Non-pigmented ciliary epithelial cell (primary cell): ENCODE measurements around the gene GRAMD4.

Source experiments
- DNase-seq: peaks from one replicate; pipeline ENCODE4 v3.0.0-alpha.2; 2010; ENCODE audit warnings: low read depth

The GRAMD4 gene

DNA sequence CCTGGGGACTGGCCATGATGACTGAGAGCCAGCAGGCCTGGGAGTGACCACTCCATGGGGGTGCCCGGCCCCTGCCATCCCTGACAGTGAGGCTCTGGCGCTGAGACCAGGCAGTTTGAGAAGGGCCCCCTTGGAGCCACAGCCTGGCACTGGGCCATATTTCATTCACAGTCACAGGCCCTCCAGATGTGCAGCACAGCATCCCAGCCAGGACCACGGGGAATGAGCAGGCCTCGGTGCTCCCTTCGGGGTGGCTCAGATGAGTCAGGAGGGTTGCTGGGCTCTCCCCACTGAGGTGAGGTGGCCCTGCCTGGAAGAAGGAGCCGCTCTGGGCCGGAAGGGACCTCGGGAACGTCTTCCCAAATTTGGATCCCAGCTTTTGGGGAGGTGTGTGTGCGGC lies 53.0 kb downstream of the GRAMD4 start:
- no peak for DNase-seq

DNA sequence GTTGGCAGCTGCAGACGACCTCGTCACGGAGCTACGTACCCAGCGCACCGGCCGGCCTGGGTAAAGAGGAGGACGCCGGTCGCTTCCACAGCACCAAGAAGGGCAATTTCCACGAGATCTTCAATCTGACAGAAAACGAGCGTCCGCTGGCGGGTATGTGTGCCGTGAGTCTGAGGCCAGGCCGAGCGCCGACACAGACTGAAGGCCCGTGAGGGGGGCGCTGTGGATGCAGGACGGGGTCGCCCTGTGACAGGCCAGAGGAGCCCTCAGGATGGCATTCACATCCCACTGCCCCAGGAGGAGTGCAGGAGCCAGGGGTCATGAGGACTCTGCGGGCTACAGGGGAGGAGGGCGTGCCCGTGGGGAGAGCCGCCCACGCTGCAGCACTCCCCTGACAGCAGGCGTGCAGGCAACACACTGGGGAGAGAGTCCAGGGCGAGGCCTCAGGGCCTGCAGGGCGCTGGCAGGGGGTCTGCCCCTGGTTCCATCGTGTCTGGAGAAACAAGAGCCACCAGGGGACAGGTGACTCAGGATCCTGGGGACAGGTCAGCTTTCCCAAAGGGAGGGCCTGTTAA lies 53.6 kb downstream of the GRAMD4 start:
- no peak for DNase-seq

DNA sequence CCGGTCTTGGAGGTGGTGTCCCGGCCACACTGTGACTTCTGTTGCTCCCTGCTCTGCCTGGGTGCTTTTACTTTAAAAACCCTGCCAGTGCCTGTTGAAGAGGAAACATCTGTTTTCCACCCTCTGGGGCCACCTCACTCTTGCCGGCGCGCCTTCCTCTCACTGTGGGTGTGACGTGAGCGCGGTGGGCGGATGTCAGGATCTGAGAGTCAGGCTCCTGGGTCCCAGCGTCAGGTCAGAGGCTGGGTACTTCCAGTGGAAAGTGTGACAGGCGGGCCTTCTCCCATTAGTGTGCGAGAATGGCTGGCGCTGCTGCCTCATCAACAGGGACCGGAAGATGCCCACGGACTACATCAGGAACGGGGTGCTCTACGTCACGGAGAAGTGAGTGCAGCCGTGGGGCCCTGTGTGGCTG lies 54.2 kb downstream of the GRAMD4 start:
- no peak for DNase-seq

DNA sequence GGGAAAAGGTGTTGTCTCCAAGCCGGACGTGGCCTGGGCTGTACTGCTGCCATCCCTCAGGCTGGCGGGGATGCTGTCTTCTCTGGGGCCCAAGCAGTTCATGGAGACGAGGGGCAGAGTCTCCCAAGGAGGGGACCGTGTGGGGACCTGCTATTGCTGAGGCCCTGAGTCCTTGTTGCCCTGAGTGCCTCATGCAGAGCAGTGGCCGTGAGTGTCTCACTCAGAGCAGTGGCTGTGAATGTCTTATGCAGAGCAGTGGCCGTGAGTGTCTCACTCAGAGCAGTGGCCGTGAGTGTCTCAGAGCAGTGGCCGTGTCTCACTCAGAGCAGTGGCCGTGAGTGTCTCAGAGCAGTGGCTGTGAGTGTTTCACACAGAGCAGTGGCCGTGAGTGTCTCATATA lies 54.7 kb downstream of the GRAMD4 start:
- DNase-seq, result no peak

DNA sequence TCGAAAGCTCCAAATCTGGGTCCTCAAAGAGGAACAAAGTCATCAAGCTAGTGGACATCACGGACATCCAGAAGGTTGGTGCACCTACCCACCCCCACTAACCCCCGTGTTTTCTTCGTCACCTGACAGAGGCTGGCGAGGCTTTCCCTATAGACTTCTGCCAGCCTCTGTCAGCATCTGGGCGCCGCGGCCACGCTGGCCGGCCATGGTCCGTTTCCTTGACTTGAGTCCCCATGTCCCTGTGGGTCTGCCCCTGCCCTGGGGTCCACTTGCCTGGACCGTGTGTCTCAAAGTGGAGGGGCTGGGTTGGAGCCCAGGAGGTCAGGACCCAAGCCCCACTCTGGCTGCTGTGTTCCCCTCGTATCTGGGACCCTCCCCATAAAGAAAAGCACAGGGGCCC lies 55.3 kb downstream of the GRAMD4 start:
- DNase-seq, result no peak

DNA sequence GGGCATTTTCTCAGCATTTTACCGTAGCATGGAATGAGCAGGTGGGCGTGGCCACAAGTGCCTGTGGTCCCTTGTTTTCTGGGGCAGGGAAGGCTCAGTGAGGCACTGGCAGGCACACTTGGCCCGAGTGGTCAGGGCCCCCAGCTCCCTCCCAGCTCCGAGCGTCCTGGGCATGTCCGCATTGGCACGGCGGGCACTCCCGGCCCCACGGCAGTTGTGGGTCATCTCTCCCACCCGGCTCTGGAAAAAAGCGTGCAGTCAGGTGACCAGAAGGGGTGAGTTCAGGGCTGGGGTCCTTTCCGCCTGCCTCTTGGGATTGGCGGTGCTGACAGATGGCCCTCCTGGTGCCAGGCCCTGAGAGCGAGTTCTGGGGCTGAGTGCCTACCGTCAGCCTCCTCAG lies 55.8 kb downstream of the GRAMD4 start:
- no peak for DNase-seq

DNA sequence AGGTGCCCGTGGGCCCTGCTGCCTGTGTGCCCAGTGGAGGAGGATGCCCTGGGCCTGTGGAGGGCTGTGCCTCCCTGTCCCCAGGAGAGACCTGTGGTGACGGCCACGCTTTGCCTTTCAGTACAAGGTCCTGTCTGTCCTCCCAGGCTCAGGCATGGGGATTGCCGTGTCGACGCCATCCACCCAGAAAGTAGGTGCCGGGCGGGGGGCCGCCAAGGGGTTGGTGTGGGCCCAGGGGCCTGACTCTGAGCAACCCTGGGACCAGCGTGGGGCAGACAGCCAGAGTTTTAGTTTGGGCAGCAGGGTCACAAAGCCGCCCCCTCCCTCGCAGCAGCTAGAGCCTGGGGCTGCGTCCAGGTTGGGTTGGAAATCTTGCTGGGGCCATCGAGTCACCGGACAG lies 56.3 kb downstream of the GRAMD4 start:
- DNase-seq, result no peak

DNA sequence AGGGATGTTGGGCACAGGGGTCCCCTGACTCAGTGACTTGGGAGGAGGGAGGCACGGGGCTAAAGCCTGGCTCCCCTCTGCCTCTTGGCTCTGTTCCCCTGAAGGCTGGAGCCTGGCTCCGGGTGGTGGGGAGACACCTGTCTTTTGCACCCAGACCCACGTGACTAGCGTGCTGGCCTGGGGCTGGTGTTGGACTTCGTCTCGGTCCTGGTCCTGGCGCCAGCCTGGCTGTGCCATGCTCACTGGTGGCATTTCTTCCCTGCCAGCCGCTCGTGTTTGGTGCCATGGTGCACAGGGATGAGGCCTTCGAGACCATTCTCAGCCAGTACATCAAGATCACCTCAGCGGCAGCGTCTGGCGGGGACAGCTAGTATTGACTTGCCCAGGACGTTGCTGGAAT lies 56.7 kb downstream of the GRAMD4 start:
- no peak for DNase-seq

DNA sequence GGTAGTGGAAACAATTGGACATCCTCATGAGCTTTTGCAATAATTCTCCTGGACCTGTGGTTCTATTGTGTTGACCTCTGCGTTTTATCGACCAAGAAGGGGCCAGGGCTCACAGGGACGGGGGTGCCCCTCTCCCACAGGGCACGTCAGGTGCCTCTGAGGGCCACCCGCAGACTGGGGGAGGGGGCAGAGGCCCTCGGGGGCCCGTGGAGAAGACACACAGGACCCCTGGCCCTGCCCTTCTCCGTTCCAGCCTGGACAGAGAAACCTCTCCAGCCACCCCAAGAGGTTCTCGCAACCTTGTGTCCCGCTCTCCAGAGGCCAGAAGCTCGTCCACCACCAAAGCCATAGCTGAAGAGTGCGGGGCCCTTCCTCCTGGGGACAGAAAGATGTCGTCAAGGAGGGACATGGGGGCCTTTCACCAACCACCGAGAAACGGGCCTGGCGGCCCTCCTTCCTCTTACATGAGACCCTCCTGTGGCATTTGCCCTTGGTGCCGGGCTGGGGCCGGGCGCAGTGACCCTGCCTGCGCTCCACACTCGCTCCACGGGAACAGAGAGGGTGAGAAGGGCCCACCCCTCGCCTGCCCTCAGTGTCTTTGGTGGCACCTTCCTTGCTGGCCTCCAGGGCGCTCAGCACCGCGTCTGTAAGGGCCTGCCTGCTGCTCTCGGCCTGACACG lies 57.3 kb downstream of the GRAMD4 start:
- no peak for DNase-seq

DNA sequence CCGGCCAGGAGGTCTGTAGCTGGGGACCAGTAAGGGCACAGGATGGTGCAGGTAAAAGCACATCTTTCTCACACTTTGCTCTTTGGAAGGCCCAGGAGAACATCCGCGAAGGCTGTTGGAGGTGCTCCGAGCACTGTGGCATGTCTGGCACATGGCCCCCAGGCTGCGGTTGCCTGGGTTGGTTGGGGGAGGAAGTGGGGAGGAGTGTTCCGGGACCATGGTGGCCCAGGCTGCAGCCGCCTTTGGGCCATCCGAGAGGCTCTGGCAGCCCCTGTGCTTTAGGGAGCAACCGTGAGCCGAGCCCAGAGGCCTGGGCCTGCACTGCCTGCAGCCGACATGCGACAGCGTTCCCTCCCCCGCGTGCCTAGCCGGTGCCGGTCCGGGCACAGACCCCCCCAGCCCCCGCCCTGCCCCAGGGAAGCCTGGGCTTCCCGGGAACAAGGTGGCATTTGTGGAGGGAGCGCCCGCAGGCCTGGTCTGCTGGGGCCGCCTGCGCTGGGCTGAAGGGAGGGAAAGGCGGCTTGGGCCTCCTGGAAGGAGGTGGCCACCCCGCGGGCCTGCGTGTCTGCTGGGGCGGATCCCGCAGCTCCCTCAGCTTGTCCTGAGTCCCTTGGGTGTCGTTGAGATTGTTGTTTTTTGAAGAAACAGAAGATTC lies 57.9 kb downstream of the GRAMD4 start:
- DNase-seq, result no peak

DNA sequence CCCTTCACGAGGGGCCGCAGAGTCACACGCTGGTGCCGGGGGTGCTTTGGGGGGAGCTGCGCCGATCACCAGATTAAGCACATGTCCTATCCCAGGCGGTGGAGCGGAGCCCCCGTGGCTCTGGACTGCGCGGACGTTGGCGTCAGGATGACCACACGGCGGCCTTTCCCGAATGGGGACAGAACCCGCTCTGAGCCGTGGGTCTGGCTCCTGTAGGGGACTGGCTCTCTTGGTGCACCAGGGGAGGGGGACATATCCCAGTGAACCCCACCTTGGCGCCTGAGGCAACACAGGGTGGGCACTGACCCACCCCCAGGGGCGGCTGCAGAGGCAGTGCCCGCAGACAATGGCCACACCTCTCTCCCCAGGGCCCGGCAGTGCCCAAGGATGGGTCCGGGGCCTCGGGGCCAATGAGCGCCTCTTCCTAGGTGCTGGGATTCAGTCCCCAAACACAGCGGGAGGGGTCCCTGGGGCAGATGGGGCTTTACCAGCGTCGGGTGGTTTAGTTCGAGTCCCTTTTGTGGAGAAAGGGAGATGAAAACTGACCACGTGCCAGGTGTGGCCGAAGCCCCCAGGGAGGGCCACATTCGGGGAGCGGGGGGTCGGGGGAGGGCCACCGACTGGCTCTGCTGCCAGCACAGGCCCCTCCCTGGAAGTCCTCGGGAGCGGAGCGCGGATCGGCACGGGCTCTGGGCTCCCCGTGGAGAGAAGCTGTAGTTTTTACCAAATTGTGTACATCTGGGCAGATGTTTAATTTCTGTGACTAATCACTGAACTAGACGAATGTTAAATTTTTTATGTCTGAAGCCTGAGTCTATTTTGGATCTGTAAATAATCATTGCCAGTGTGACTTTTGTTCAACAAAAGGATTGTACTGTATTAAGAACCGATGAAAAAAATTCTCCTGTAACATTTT lies 58.9 kb downstream of the GRAMD4 start:
- no peak for DNase-seq

DNA sequence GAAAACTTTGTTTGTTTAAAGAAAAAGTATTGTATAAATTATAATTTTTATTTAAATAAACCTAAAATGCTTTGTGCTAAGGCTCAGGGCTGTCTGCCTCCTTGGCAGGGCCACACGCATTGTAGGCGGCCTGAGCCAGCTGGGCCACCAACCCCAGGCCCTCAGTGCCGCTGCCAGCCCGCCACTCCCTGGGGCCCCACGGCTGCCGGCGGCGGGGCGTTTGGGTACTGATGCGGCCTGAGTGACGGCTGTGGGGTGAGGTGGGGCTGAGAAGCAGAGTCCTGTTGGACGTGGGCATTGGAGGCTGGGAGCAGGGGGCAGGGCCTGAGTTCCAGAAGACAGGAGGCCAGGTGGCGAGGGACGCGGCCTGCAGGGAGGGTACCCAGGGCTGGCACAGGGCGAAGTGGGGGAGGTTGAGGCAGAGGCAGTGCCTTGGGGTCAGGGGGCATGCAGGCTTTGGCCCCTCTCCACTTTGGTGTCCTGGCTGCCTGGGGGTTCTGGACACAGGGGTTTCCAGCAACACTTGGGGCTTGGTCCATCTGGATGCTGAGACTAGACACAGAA lies 59.6 kb downstream of the GRAMD4 start:
- no peak for DNase-seq

DNA sequence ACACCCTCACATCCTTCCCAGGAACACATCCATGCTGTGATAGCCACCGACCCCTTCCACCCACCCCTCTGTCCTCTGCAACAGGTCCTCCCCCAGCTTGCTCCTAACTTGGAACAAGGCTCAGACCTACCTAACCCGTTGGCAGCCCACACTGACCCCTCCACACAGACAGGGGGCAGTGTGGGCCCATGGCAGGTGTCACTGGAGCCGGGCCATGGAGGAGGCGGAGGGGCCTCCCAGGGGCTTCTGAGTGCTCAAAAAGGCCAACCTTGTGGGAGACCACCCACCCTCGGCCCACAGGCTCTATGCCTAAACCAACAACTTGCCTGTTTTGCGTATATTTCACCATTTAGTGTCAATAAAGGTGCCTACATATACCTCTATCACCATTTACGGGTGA lies 60.8 kb downstream of the GRAMD4 start:
- no peak for DNase-seq

DNA sequence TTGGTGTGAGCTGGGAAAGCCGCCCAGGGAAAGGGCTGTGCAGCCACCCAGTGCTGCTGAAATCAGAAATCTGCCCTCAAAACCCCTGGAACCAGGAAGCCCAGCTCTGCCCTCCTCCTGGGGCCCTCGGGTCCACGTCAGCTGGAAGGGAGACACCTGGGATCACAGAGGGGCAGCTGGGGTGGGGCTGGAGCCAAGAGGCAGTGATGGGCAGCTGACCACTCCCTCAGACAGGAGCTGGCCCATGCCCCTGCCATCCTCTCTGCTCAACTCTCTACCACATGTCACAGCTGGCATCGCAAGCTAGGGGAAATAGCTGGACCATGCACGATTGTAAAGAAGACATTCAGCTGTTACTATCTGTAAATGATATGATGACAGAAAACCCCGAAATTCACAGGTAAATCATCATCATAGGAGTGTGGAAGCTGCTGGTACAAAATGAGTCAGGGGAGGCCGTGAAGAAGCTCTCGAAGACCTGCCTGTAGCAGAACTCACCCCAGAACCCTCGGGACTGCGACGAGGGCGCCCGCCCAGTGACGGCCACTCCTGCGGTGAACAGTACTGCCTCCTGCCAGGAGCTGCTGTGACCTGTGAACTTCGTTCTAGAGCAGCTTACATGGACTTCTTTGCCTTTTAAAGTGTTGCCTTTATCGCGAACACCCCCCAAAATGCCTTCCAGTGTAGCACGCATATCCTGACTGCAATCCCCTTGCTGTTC lies 62.0 kb downstream of the GRAMD4 start:
- DNase-seq, result no peak

DNA sequence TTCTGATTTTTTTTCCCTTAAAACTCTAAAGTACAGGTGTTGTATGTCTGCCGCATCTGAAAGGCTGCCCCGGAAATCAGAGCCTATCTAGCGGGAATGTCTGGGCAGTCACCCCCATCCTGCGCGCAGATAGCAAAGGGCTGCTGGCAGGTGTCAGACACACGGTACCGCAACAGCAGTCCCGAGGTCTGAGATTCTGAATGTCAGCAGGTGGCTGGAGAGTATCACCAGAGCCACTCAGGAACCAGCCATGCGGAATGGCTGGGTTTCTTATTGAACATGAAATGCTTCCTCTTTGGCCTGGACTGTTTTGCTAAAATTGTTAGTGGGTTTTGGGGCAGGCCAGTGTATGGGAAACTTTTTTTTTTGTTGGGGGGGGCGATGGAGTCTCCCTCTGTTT lies 64.5 kb downstream of the GRAMD4 start:
- no peak for DNase-seq

DNA sequence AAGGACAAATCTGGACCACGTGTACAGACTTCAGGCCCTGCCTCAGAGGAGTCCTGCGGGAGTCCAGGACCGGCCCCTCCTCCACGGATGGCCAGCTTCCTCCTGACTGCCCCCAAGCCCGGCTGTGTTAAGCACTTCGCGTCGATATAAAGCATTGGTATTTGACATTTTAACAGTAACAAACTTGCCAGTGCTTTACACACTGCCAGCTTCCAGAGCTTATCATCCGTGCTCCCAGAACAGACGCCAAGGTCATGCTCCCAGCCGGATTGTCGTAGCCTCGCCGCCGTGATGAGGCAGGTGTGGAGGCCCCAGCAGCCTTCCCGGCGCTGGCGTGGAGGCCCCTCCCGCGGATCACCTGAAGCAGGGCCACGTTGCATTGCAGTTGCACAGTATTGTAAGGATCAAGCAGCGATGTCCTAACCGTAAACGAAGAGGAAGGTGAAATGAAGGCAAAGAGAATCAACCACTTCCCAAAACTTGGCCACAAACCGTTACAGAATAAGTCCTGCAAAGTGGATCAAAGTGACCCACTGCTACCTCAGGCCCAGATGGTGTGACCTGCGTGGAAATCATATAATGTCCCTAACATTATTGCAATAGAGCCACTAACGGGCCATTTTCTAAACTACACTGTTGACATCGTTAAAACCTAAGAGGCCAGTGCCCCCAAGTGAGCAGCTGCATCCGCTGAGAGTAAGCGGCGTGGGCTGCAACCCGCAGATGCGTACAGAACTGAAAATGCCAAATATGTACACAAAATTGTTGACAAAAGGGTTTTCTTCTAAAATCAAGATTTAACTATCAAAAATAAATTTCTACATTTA lies 66.2 kb downstream of the GRAMD4 start:
- DNase-seq, result no peak

DNA sequence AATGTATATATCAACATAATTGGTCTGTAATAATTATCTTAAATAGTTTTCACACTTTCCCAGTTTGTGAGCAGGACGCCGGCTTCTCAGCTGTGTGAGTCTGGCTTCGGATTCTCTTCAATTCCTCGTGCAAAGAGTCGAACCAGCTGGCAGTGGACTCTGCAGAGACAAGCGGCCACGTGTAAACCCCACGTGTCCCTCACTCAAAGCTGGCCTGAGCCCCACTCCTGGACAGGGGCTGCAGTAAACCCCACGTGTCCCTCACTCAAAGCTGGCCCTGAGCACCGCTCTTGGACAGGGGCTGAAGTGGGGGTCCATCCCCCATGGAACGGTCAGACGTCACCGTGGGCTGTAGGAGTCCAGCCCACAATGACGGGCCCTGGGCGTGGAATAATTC lies 66.9 kb downstream of the GRAMD4 start:
- DNase-seq, result no peak

DNA sequence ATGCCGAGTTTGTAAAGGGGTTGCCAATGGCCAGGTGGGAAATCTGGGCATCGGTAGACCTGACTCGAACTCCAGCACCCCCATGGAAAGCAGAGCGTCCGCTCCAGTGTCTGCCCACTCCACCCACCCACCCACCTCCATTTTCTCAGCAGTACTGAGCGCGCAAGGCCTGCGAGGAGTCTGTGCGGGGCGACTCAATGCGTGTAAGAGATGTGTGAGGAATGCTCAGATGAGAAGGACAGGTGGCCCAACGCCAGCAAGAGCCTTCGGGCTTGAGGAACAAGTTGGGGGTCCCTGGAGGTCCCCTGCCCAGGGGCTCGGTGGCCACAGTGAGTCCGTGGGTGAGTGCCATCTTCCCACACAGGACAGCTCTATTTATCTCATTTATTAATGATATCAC lies 67.3 kb downstream of the GRAMD4 start:
- DNase-seq, result no peak

DNA sequence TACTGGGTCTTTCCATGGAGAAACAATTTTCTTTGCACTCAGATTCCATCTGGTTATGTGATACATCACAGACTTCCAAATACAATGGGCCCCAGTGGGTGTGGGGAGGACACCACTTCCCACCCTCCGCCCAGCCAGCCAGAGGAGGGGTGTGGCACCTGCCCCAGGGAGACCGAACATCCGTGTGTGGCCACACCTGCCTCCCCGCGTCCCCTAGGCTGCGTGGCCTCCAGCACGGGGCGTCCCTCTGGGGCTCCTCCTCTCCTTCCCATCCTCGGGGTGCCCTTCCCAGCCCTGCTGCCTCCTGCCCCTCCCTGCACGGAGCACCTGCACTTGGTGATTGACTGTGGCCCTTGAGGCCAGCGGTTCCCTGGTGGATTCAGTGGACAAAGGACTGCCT lies 68.8 kb downstream of the GRAMD4 start:
- DNase-seq, result no peak

DNA sequence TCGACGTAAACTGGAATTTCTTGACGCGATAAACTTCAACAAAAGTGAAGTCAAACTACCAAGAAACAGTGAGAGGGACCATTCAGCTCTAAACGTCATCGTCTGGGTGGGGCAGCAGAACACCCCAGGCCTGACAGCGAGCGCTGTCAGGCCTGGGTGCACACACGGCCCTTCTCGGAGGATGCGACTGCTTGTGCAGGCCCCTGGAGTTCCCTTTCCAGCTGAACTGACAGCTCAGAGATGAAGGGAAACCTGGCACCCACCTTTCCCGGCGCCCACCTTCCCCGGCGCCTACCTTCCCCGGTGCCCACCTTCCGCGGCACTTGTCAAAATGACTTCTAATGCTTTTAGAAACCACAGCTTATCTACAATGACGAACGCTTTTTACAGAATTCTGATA lies 70.0 kb downstream of the GRAMD4 start:
- no peak for DNase-seq

DNA sequence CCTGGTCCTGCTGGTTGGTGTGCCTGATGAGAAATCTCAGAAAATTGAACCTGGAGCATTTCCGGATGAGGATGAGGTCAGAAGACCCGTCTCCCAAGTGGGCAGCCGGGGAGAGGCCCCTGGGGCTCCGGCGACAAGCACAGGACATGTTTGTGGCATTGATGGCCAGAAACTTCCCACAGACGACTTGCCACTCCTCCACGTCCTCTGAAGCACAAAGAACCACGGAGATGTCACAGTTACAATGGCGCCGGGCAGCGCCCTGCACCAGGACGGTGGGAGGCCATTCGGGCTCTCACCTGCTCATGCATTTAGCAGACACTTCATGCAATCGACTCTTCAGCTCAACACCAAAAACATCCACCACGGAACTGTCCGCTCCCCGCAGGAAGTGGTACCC lies 71.4 kb downstream of the GRAMD4 start:
- DNase-seq, result no peak
